ENCODE measurements around the gene NRL.

The NRL gene

GRCh38 chr14:24144451-24144850 lies 29.7 kb upstream of the NRL start:
- DNase-seq (ENCODE audit: low read depth) = no peak

GRCh38 chr14:24143511-24143910 lies 28.8 kb upstream of the NRL start:
- DNase-seq (ENCODE audit: low read depth) = no peak

GRCh38 chr14:24141097-24141880 lies 26.5 kb upstream of the NRL start, which contains the start of gene EMC9:
Gene EMC9, minus strand, starts transcription at chr14:24141591. Its CDS starts 287 bp downstream, at chr14:24141304.
- DNase-seq (ENCODE audit: low read depth) = peak; percentile 98

GRCh38 chr14:24139272-24139934 lies 24.7 kb upstream of the NRL start:
- no peak for DNase-seq (ENCODE audit: low read depth)

- no peak for DNase-seq (ENCODE audit: low read depth)
These were observed 23.9 kb upstream of the NRL start for GRCh38 chr14:24138396-24139271.

- no peak for DNase-seq (ENCODE audit: low read depth)
These were observed 23.0 kb upstream of the NRL start for GRCh38 chr14:24137529-24138395.

GRCh38 chr14:24136684-24137528 lies 22.2 kb upstream of the NRL start:
- DNase-seq (ENCODE audit: low read depth) = no peak

GRCh38 chr14:24135834-24136683 lies 21.3 kb upstream of the NRL start, which contains the start of gene PSME1:
Gene PSME1, plus strand, starts transcription at chr14:24136194. Its CDS starts 69 bp downstream, at chr14:24136263.
- peak; percentile 91 for DNase-seq (ENCODE audit: low read depth)

- DNase-seq (ENCODE audit: low read depth) = no peak
These were observed 20.8 kb upstream of the NRL start for GRCh38 chr14:24135584-24135833.

GRCh38 chr14:24133735-24134134 lies 19.0 kb upstream of the NRL start:
- DNase-seq (ENCODE audit: low read depth) = no peak

GRCh38 chr14:24132976-24133375 lies 18.2 kb upstream of the NRL start:
- no peak for DNase-seq (ENCODE audit: low read depth)

- peak; percentile 24 for DNase-seq (ENCODE audit: low read depth)
These were observed 17.4 kb upstream of the NRL start for GRCh38 chr14:24132061-24132685.

- DNase-seq (ENCODE audit: low read depth) = no peak
These were observed 16.8 kb upstream of the NRL start for GRCh38 chr14:24131549-24131966.

GRCh38 chr14:24130717-24131548 lies 16.2 kb upstream of the NRL start:
- no peak for DNase-seq (ENCODE audit: low read depth)

- no peak for DNase-seq (ENCODE audit: low read depth)
These were observed 15.6 kb upstream of the NRL start, which contains the start of gene FITM1 for GRCh38 chr14:24130380-24130716. Gene FITM1, plus strand, starts transcription at chr14:24130659. Its CDS starts 905 bp downstream, at chr14:24131564.

GRCh38 chr14:24129410-24129998 lies 14.8 kb upstream of the NRL start:
- DNase-seq (ENCODE audit: low read depth) = no peak

GRCh38 chr14:24127673-24128072 lies 12.9 kb upstream of the NRL start:
- no peak for DNase-seq (ENCODE audit: low read depth)

GRCh38 chr14:24126939-24127338 lies 12.2 kb upstream of the NRL start:
- no peak for DNase-seq (ENCODE audit: low read depth)

Data from activated T-cell treated with anti-CD3 and anti-CD28 coated beads for 1 hour (primary cell).